CD4-positive, alpha-beta T cell (primary cell): ENCODE data around the gene HLA-DQB2. TPM values are rescaled to one million over a fixed set of nuclear protein-coding genes. Genes with fewer than 3 reads are reported as not detected.

Experiments
- ATAC-seq: fragments of 200-7000 bp; cut with Tn5 transposase; one replicate; pipeline ENCODE4 v1.10.0; 2022; ENCODE audit warnings: mild to moderate bottlenecking; ENCODE audit not compliant: poor library complexity
- CTCF ChIA-PET: fragments of 350-600 bp; sonication (Branson Sonifier 250); formaldehyde crosslinking; loops from one replicate; lab custom pipeline; 2021; ENCODE audit warnings: antibody characterized with exemption, inconsistent platforms; lab: Charles Lee
- POLR2A ChIA-PET: fragments of 350-600 bp; sonication (Branson Sonifier 250); formaldehyde crosslinking; loops from one replicate; lab custom pipeline; 2021; ENCODE audit warnings: antibody characterized with exemption, inconsistent platforms; lab: Charles Lee
- DNase-seq, 14 experiments: peaks; one replicate each; pipeline ENCODE4 v3.0.0-alpha.2; 2013 to 2020; ENCODE audit warnings: mixed read lengths in 2 of 14
- H3K27ac ChIP-seq, 2 donors: one replicate each; pipeline versions ENCODE4 v1.5.1 to v1.7.0; 2013; ENCODE audit warnings: low read length in 2 of 2, low read depth in 1 of 2, mild to moderate bottlenecking in 1 of 2
- H3K27me3 ChIP-seq, 2 experiments: 1 replicate in 1 of 2; 2 replicates in 1 of 2; pipeline versions ENCODE4 v1.6.1 to v1.7.0; 2013; ENCODE audit warnings: low read length in 2 of 2, control low read depth in 1 of 2, mild to moderate bottlenecking in 1 of 2, moderate library complexity in 1 of 2; ENCODE audit not compliant: insufficient read depth in 2 of 2, control insufficient read depth in 1 of 2
- H3K36me3 ChIP-seq: one replicate; pipeline ENCODE4 v1.6.1; 2013; ENCODE audit warnings: low read length, control low read depth; ENCODE audit not compliant: insufficient read depth
- H3K4me1 ChIP-seq: one replicate; pipeline ENCODE4 v1.6.1; 2013; ENCODE audit warnings: low read length, control low read depth; ENCODE audit not compliant: insufficient read depth
- H3K4me3 ChIP-seq: one replicate; pipeline ENCODE4 v1.5.1; 2013; ENCODE audit warnings: mild to moderate bottlenecking, low read length, moderate library complexity
- H3K9me3 ChIP-seq, 2 experiments: 1 replicate in 1 of 2; 2 replicates in 1 of 2; pipeline versions ENCODE4 v1.6.1 to v1.7.0; 2013; ENCODE audit warnings: low read length in 2 of 2, mild to moderate bottlenecking in 2 of 2, control low read depth in 1 of 2, moderate library complexity in 1 of 2; ENCODE audit not compliant: control insufficient read depth in 1 of 2, insufficient read depth in 1 of 2
- H3K27ac Mint-ChIP-seq: one replicate; pipeline ENCODE4 v1.8.0; 2020; ENCODE audit warnings: mixed read lengths
- H3K27me3 Mint-ChIP-seq: one replicate; pipeline ENCODE4 v1.8.0; 2021; ENCODE audit warnings: mixed read lengths
- H3K36me3 Mint-ChIP-seq: one replicate; pipeline ENCODE4 v1.8.0; 2021; ENCODE audit warnings: low read depth, mixed read lengths
- H3K4me1 Mint-ChIP-seq: one replicate; pipeline ENCODE4 v1.8.0; 2021; ENCODE audit warnings: low read depth, mixed read lengths
- H3K4me3 Mint-ChIP-seq: one replicate; pipeline ENCODE4 v1.8.0; 2020; ENCODE audit warnings: mild to moderate bottlenecking, mixed read lengths
- H3K9me3 Mint-ChIP-seq: one replicate; pipeline ENCODE4 v1.8.0; 2020; ENCODE audit warnings: mixed read lengths
- intact Hi-C, 2 experiments: fragments of 100-400 bp; cut with DNase I in 1 of 2; cut with micrococcal nuclease in 1 of 2; formaldehyde crosslinking; loops; one replicate each; pipeline versions ENCODE4 v1.15.1 to v1.9.0; 2023 to 2025; cut with DNase I, micrococcal nuclease
- total RNA-seq, 174 experiments: library from RNA in 2 of 174; stranded (reverse) in 2 of 174; gene quantifications; one replicate each; pipeline ENCODE4 v1.2.3 and lab custom pipeline; 2021 to 2026
- TF ChIP-seq, protein P1 (sequence below): fragments of 200-600 bp; IDR thresholded peaks from one replicate; pipeline ENCODE4 v1.8.0; 2022; ENCODE audit warnings: antibody characterized with exemption, mild to moderate bottlenecking

The HLA-DQB2 gene
- total RNA-seq, 2 experiments from 2014 or later = 1.3 to 2.2 TPM

- CTCF ChIA-PET = no interaction called here
- intact Hi-C loops = no loop called here
- Mint-ChIP-seq H3K27ac (no peak overlapping the region), H3K4me1 (no peaks in the 10 kb centered on the region), H3K9me3 (no peaks in the 10 kb centered on the region), H3K4me3 (no peak overlapping the region), H3K27me3 (peaks cover 51% of the 10 kb centered on the region), H3K36me3 (no peaks in the 10 kb centered on the region)
- H3K9me3 ChIP-seq = no peaks in the 10 kb centered on the region
- TF ChIP-seq, protein P1, sequence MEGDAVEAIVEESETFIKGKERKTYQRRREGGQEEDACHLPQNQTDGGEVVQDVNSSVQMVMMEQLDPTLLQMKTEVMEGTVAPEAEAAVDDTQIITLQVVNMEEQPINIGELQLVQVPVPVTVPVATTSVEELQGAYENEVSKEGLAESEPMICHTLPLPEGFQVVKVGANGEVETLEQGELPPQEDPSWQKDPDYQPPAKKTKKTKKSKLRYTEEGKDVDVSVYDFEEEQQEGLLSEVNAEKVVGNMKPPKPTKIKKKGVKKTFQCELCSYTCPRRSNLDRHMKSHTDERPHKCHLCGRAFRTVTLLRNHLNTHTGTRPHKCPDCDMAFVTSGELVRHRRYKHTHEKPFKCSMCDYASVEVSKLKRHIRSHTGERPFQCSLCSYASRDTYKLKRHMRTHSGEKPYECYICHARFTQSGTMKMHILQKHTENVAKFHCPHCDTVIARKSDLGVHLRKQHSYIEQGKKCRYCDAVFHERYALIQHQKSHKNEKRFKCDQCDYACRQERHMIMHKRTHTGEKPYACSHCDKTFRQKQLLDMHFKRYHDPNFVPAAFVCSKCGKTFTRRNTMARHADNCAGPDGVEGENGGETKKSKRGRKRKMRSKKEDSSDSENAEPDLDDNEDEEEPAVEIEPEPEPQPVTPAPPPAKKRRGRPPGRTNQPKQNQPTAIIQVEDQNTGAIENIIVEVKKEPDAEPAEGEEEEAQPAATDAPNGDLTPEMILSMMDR = no peak
- ATAC-seq (no peak), DNase-seq (no peak)
- no peak overlapping the region for H3K27ac ChIP-seq
- no peaks in the 10 kb centered on the region for H3K36me3 ChIP-seq
- POLR2A ChIA-PET = no interaction called here
- H3K4me3 ChIP-seq = no peak overlapping the region
- no peaks in the 10 kb centered on the region for H3K4me1 ChIP-seq
- H3K27me3 ChIP-seq = peaks cover 2 to 19% of the 10 kb centered on the region in 2 experiments
Measured at GRCh38 chr6:32772656-32773055, 9.3 kb upstream of the HLA-DQB2 start.

GRCh38 chr6:32764048-32764447, 716 bp upstream of the HLA-DQB2 start:
- Mint-ChIP-seq H3K27me3 (peaks cover 63% of the 10 kb centered on the region), H3K4me3 (no peak overlapping the region), H3K9me3 (no peaks in the 10 kb centered on the region), H3K27ac (no peak overlapping the region), H3K36me3 (no peaks in the 10 kb centered on the region), H3K4me1 (peaks cover 4% of the 10 kb centered on the region)
- TF ChIP-seq, protein P1 = no peak
- ATAC-seq = no peak
- Histone ChIP-seq H3K27me3 (peaks cover 18 to 39% of the 10 kb centered on the region in 2 experiments), H3K36me3 (no peaks in the 10 kb centered on the region), H3K4me1 (no peaks in the 10 kb centered on the region), H3K27ac (no peak overlapping the region), H3K4me3 (no peak overlapping the region), H3K9me3 (peaks cover 0 to 7% of the 10 kb centered on the region in 2 experiments)
- DNase-seq = no peak
- CTCF ChIA-PET = no interaction called here
- intact Hi-C loops = no loop called here
- POLR2A ChIA-PET = no interaction called here

GRCh38 chr6:32761548-32761947, 1.8 kb downstream of the HLA-DQB2 start:
- TF ChIP-seq, protein P1 = no peak
- Mint-ChIP-seq H3K4me3 (no peak overlapping the region), H3K27me3 (peaks cover 52% of the 10 kb centered on the region), H3K27ac (peak overlapping the region; percentile 46), H3K36me3 (no peaks in the 10 kb centered on the region), H3K9me3 (no peaks in the 10 kb centered on the region), H3K4me1 (peaks cover 4% of the 10 kb centered on the region)
- ATAC-seq (no peak), DNase-seq (peak in 1 of 14 experiments; percentile 19)
- ChIA-PET CTCF (no interaction called here), POLR2A (interaction anchor here (0.6 to 0.8 kb wide), 3 partner anchors 95 to 569 kb away, joined by 3 to 4 read pairs (median 3); partner anchors contain the start of genes GPSM3 and HLA-DQB1)
- no peaks in the 10 kb centered on the region for H3K36me3 ChIP-seq
- H3K27me3 ChIP-seq = peaks cover 16 to 28% of the 10 kb centered on the region in 2 experiments
- H3K27ac ChIP-seq = no peak overlapping the region
- H3K9me3 ChIP-seq = peaks cover 0 to 7% of the 10 kb centered on the region in 2 experiments
- no peaks in the 10 kb centered on the region for H3K4me1 ChIP-seq
- intact Hi-C loops = no loop called here
- no peak overlapping the region for H3K4me3 ChIP-seq
